ENCODE results near the gene ZFYVE16.

- TF ChIP-seq POLR2A (IDR thresholded peaks at IDR 0.05; ENCODE audit: low read depth, low read length) (no peak), POLR2AphosphoS5 (IDR thresholded peaks at IDR 0.05; ENCODE audit: low read depth, low read length) (no peak)
Measured at GRCh38 chr5:80492741-80493140, 84.9 kb downstream of the ZFYVE16 start.
